NT2/D1 (cell line): Measurements from ENCODE around the gene GBP6.

ENCODE experiments used
- SUZ12 ChIP-seq: IDR thresholded peaks from 2 replicates; pipeline ENCODE4 v1.6.1; 2011; ENCODE audit not compliant: insufficient read length, insufficient read depth; ENCODE audit errors: extremely low read depth
- YY1 ChIP-seq: IDR thresholded peaks from 2 replicates; pipeline ENCODE4 v1.6.1; 2011; ENCODE audit not compliant: insufficient read length, insufficient read depth
- ZNF274 ChIP-seq: IDR thresholded peaks from 2 replicates; pipeline ENCODE4 v1.6.1; 2011; ENCODE audit warnings: mild to moderate bottlenecking, low read depth, low read length

GRCh38 chr1:89390707-89391106, 26.8 kb downstream of the GBP6 start:
- no peak for TF ChIP-seq SUZ12
- no peak for TF ChIP-seq ZNF274
- TF ChIP-seq YY1: no peak
